Activated B cell treated with CpG ODN at 0.5 μM for 24 hours (primary cell): Measurements from ENCODE around the gene RASGRP3. TPM values are rescaled to one million over a fixed set of nuclear protein-coding genes. Genes with fewer than 3 reads are reported as not detected.
"Not testable (repeated sequence)": the region's sequence is repeated elsewhere in the genome, so short reads cannot be mapped to it uniquely, and the experiment has no call there.

Experiments
- ATAC-seq: fragments of 200-7000 bp; cut with Tn5 transposase; one replicate; pipeline ENCODE4 v1.10.0; 2021; ENCODE audit warnings: low read depth, mild to moderate bottlenecking, moderate library complexity
- CTCF ChIA-PET: fragments of 350-600 bp; sonication (Branson Sonifier 250); formaldehyde crosslinking; loops from one replicate; lab custom pipeline; 2021; ENCODE audit warnings: antibody characterized with exemption; lab: Charles Lee
- POLR2A ChIA-PET: fragments of 350-600 bp; sonication (Branson Sonifier 250); formaldehyde crosslinking; loops from one replicate; lab custom pipeline; 2021; ENCODE audit warnings: antibody characterized with exemption; lab: Charles Lee
- DNase-seq: peaks from one replicate; pipeline ENCODE4 v3.0.0; 2022
- H3K27ac Mint-ChIP-seq: one replicate; pipeline ENCODE4 v1.8.0; 2020; ENCODE audit warnings: mixed read lengths
- H3K27me3 Mint-ChIP-seq: one replicate; pipeline ENCODE4 v1.8.0; 2021; ENCODE audit warnings: mixed read lengths
- H3K36me3 Mint-ChIP-seq: one replicate; pipeline ENCODE4 v1.8.0; 2021; ENCODE audit warnings: low read depth, mixed read lengths
- H3K4me1 Mint-ChIP-seq: one replicate; pipeline ENCODE4 v1.8.0; 2021; ENCODE audit warnings: mixed read lengths
- H3K4me3 Mint-ChIP-seq: one replicate; pipeline ENCODE4 v1.8.0; 2020; ENCODE audit warnings: mild to moderate bottlenecking, mixed read lengths
- H3K9me3 Mint-ChIP-seq: one replicate; pipeline ENCODE4 v1.8.0; 2020; ENCODE audit warnings: mixed read lengths
- intact Hi-C: fragments of 100-400 bp; cut with micrococcal nuclease; formaldehyde crosslinking; loops from one replicate; pipeline ENCODE4 v1.15.1; 2024
- total RNA-seq: library from RNA; stranded (reverse); gene quantifications from 2 replicates; pipeline ENCODE4 v1.2.3, GENCODE V29; 2022
- TF ChIP-seq, protein P1 (sequence below): fragments of 200-600 bp; IDR thresholded peaks from one replicate; pipeline ENCODE4 v1.8.0; 2022; ENCODE audit warnings: antibody characterized with exemption, mild to moderate bottlenecking

The RASGRP3 gene
- total RNA-seq, 1 donor from 2014 or later: 205 TPM

GRCh38 chr2:33441235-33441810, 35.1 kb upstream of the RASGRP3 start:
- H3K4me3 Mint-ChIP-seq: no peak overlapping the region
- no peaks in the 10 kb centered on the region for H3K36me3 Mint-ChIP-seq
- peaks cover 6% of the 10 kb centered on the region for H3K4me1 Mint-ChIP-seq
- POLR2A ChIA-PET: no interaction called here
- H3K27ac Mint-ChIP-seq: no peak overlapping the region
- H3K27me3 Mint-ChIP-seq: no peaks in the 10 kb centered on the region
- no peaks in the 10 kb centered on the region for H3K9me3 Mint-ChIP-seq
- CTCF ChIA-PET: interaction anchor here (0.6 kb wide), 1 partner anchor 142 kb away, joined by 5 read pairs; no protein-coding TSS in a partner anchor
- TF ChIP-seq, protein P1, sequence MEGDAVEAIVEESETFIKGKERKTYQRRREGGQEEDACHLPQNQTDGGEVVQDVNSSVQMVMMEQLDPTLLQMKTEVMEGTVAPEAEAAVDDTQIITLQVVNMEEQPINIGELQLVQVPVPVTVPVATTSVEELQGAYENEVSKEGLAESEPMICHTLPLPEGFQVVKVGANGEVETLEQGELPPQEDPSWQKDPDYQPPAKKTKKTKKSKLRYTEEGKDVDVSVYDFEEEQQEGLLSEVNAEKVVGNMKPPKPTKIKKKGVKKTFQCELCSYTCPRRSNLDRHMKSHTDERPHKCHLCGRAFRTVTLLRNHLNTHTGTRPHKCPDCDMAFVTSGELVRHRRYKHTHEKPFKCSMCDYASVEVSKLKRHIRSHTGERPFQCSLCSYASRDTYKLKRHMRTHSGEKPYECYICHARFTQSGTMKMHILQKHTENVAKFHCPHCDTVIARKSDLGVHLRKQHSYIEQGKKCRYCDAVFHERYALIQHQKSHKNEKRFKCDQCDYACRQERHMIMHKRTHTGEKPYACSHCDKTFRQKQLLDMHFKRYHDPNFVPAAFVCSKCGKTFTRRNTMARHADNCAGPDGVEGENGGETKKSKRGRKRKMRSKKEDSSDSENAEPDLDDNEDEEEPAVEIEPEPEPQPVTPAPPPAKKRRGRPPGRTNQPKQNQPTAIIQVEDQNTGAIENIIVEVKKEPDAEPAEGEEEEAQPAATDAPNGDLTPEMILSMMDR: no peak
- ATAC-seq: peak; percentile 47
- intact Hi-C loops: no loop called here
- no peak for DNase-seq

GRCh38 chr2:33442052-33442451, 34.4 kb upstream of the RASGRP3 start:
- H3K27ac Mint-ChIP-seq, CTCF ChIA-PET, DNase-seq, H3K4me1 Mint-ChIP-seq, H3K36me3 Mint-ChIP-seq, intact Hi-C loops, H3K4me3 Mint-ChIP-seq, H3K9me3 Mint-ChIP-seq, POLR2A ChIA-PET, ATAC-seq, H3K27me3 Mint-ChIP-seq: not testable (repeated sequence)

- Mint-ChIP-seq H3K36me3 (no peaks in the 10 kb centered on the region), H3K27ac (no peak overlapping the region), H3K27me3 (no peaks in the 10 kb centered on the region), H3K4me3 (no peak overlapping the region), H3K9me3 (no peaks in the 10 kb centered on the region), H3K4me1 (peaks cover 6% of the 10 kb centered on the region)
- ChIA-PET CTCF (interaction anchor here (1.7 kb wide), 1 partner anchor 140 kb away, joined by 7 read pairs; no protein-coding TSS in a partner anchor), POLR2A (no interaction called here)
- no peak for ATAC-seq
- DNase-seq: no peak
- intact Hi-C loops: no loop called here
- TF ChIP-seq, protein P1: no peak
Observed at GRCh38 chr2:33442528-33443079, 33.8 kb upstream of the RASGRP3 start.

- H3K27ac Mint-ChIP-seq: no peak overlapping the region
- TF ChIP-seq, protein P1: no peak
- H3K9me3 Mint-ChIP-seq: no peaks in the 10 kb centered on the region
- no peaks in the 10 kb centered on the region for H3K27me3 Mint-ChIP-seq
- no peak for DNase-seq
- H3K4me3 Mint-ChIP-seq: no peak overlapping the region
- intact Hi-C loops: no loop called here
- H3K4me1 Mint-ChIP-seq: peaks cover 6% of the 10 kb centered on the region
- ATAC-seq: no peak
- no peaks in the 10 kb centered on the region for H3K36me3 Mint-ChIP-seq
- CTCF ChIA-PET: interaction anchor here (1.7 kb wide), 1 partner anchor 140 kb away, joined by 7 read pairs; no protein-coding TSS in a partner anchor
- POLR2A ChIA-PET: no interaction called here
Observed at GRCh38 chr2:33443274-33443829, 33.1 kb upstream of the RASGRP3 start.

GRCh38 chr2:33444967-33445366, 31.5 kb upstream of the RASGRP3 start:
- POLR2A ChIA-PET: no interaction called here
- H3K27me3 Mint-ChIP-seq: no peaks in the 10 kb centered on the region
- intact Hi-C loops: no loop called here
- TF ChIP-seq, protein P1: no peak
- no peak overlapping the region for H3K27ac Mint-ChIP-seq
- DNase-seq: no peak
- CTCF ChIA-PET: interaction anchor here (1.2 kb wide), 1 partner anchor 49 kb away, joined by 5 read pairs; no protein-coding TSS in a partner anchor
- no peak for ATAC-seq
- no peak overlapping the region for H3K4me3 Mint-ChIP-seq
- H3K36me3 Mint-ChIP-seq: no peaks in the 10 kb centered on the region
- H3K4me1 Mint-ChIP-seq: peaks cover 6% of the 10 kb centered on the region
- no peaks in the 10 kb centered on the region for H3K9me3 Mint-ChIP-seq
